ENCODE results near the gene SLC10A1.

- TF ChIP-seq, protein P1, sequence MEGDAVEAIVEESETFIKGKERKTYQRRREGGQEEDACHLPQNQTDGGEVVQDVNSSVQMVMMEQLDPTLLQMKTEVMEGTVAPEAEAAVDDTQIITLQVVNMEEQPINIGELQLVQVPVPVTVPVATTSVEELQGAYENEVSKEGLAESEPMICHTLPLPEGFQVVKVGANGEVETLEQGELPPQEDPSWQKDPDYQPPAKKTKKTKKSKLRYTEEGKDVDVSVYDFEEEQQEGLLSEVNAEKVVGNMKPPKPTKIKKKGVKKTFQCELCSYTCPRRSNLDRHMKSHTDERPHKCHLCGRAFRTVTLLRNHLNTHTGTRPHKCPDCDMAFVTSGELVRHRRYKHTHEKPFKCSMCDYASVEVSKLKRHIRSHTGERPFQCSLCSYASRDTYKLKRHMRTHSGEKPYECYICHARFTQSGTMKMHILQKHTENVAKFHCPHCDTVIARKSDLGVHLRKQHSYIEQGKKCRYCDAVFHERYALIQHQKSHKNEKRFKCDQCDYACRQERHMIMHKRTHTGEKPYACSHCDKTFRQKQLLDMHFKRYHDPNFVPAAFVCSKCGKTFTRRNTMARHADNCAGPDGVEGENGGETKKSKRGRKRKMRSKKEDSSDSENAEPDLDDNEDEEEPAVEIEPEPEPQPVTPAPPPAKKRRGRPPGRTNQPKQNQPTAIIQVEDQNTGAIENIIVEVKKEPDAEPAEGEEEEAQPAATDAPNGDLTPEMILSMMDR (optimal IDR thresholded peaks at IDR 0.05 in 1 of 3, IDR thresholded peaks at IDR 0.05 in 1 of 3, conservative IDR thresholded peaks at IDR 0.05 in 1 of 3; ENCODE audit: extremely low read depth in 1 of 3, insufficient read depth in 2 of 3, low read length in 3 of 3), result no peak
- no peak for TF ChIP-seq EZH2 (IDR thresholded peaks at IDR 0.05; ENCODE audit: low read length)
Measured at GRCh38 chr14:69822456-69822855, 25.4 kb upstream of the SLC10A1 start.

Data from keratinocyte (primary cell).